Stimulated activated naive CD8-positive, alpha-beta T cell treated with anti-CD3 and anti-CD28 coated beads, Interleukin-15, Interleukin-2, amounts not matched to agents 100 ng/mL and 50 ng/mL, for 24 hours (primary cell): ENCODE data around the gene PGBD5.

Experiments
- H3K27ac Mint-ChIP-seq: one replicate; pipeline ENCODE4 v1.8.0; 2021; ENCODE audit warnings: mild to moderate bottlenecking, mixed read lengths
- H3K27me3 Mint-ChIP-seq: one replicate; pipeline ENCODE4 v1.8.0; 2021; ENCODE audit warnings: mixed read lengths
- H3K36me3 Mint-ChIP-seq: one replicate; pipeline ENCODE4 v1.8.0; 2021; ENCODE audit warnings: low read depth, mixed read lengths
- H3K4me1 Mint-ChIP-seq: one replicate; pipeline ENCODE4 v1.8.0; 2021; ENCODE audit warnings: low read depth, mixed read lengths
- H3K4me3 Mint-ChIP-seq: one replicate; pipeline ENCODE4 v1.8.0; 2021; ENCODE audit warnings: mild to moderate bottlenecking, mixed read lengths
- H3K9me3 Mint-ChIP-seq: one replicate; pipeline ENCODE4 v1.8.0; 2021; ENCODE audit warnings: mixed read lengths

PGBD5 gene

GRCh38 chr1:230295367-230295766 lies 130.8 kb downstream of the PGBD5 start:
- Mint-ChIP-seq H3K27ac (no peak overlapping the region), H3K4me1 (peaks cover 10% of the 10 kb centered on the region), H3K36me3 (no peaks in the 10 kb centered on the region), H3K27me3 (peaks cover 17% of the 10 kb centered on the region), H3K4me3 (no peak overlapping the region), H3K9me3 (no peaks in the 10 kb centered on the region)

GRCh38 chr1:230293390-230293700 lies 132.8 kb downstream of the PGBD5 start:
- Mint-ChIP-seq H3K36me3 (no peaks in the 10 kb centered on the region), H3K4me3 (no peak overlapping the region), H3K4me1 (peaks cover 10% of the 10 kb centered on the region), H3K27ac (no peak overlapping the region), H3K9me3 (no peaks in the 10 kb centered on the region), H3K27me3 (peaks cover 17% of the 10 kb centered on the region)

GRCh38 chr1:230292689-230293389 lies 133.3 kb downstream of the PGBD5 start:
- no peak overlapping the region for H3K4me3 Mint-ChIP-seq
- peaks cover 17% of the 10 kb centered on the region for H3K27me3 Mint-ChIP-seq
- H3K4me1 Mint-ChIP-seq = peaks cover 10% of the 10 kb centered on the region
- H3K36me3 Mint-ChIP-seq = no peaks in the 10 kb centered on the region
- H3K27ac Mint-ChIP-seq = no peak overlapping the region
- no peaks in the 10 kb centered on the region for H3K9me3 Mint-ChIP-seq

GRCh38 chr1:230291731-230292620 lies 134.2 kb downstream of the PGBD5 start:
- Mint-ChIP-seq H3K4me1 (peaks cover 10% of the 10 kb centered on the region), H3K36me3 (no peaks in the 10 kb centered on the region), H3K27me3 (peaks cover 17% of the 10 kb centered on the region), H3K4me3 (no peak overlapping the region), H3K9me3 (no peaks in the 10 kb centered on the region), H3K27ac (no peak overlapping the region)

GRCh38 chr1:230289350-230289644 lies 136.8 kb downstream of the PGBD5 start:
- peaks cover 4% of the 10 kb centered on the region for H3K36me3 Mint-ChIP-seq
- H3K27me3 Mint-ChIP-seq = peaks cover 12% of the 10 kb centered on the region
- H3K4me3 Mint-ChIP-seq = no peak overlapping the region
- H3K27ac Mint-ChIP-seq = no peak overlapping the region
- H3K9me3 Mint-ChIP-seq = no peaks in the 10 kb centered on the region
- peaks cover 10% of the 10 kb centered on the region for H3K4me1 Mint-ChIP-seq

GRCh38 chr1:230288641-230289349 lies 137.3 kb downstream of the PGBD5 start:
- Mint-ChIP-seq H3K27ac (no peak overlapping the region), H3K9me3 (no peaks in the 10 kb centered on the region), H3K4me1 (peaks cover 10% of the 10 kb centered on the region), H3K27me3 (peaks cover 12% of the 10 kb centered on the region), H3K36me3 (peaks cover 4% of the 10 kb centered on the region), H3K4me3 (no peak overlapping the region)

- peaks cover 10% of the 10 kb centered on the region for H3K27me3 Mint-ChIP-seq
- no peaks in the 10 kb centered on the region for H3K9me3 Mint-ChIP-seq
- no peak overlapping the region for H3K4me3 Mint-ChIP-seq
- no peak overlapping the region for H3K27ac Mint-ChIP-seq
- H3K4me1 Mint-ChIP-seq = peaks cover 10% of the 10 kb centered on the region
- peaks cover 4% of the 10 kb centered on the region for H3K36me3 Mint-ChIP-seq
Observed at GRCh38 chr1:230287674-230288315, 138.3 kb downstream of the PGBD5 start.

GRCh38 chr1:230286890-230287269 lies 139.3 kb downstream of the PGBD5 start:
- no peak overlapping the region for H3K4me3 Mint-ChIP-seq
- no peaks in the 10 kb centered on the region for H3K9me3 Mint-ChIP-seq
- peaks cover 10% of the 10 kb centered on the region for H3K4me1 Mint-ChIP-seq
- peaks cover 4% of the 10 kb centered on the region for H3K27me3 Mint-ChIP-seq
- H3K36me3 Mint-ChIP-seq = peaks cover 9% of the 10 kb centered on the region
- no peak overlapping the region for H3K27ac Mint-ChIP-seq

- Mint-ChIP-seq H3K27ac (no peak overlapping the region), H3K4me1 (peaks cover 12% of the 10 kb centered on the region), H3K9me3 (no peaks in the 10 kb centered on the region), H3K36me3 (peaks cover 12% of the 10 kb centered on the region), H3K4me3 (no peak overlapping the region), H3K27me3 (peaks cover under 1% of the 10 kb centered on the region)
Observed at GRCh38 chr1:230286166-230286889, 139.8 kb downstream of the PGBD5 start.

- no peaks in the 10 kb centered on the region for H3K9me3 Mint-ChIP-seq
- H3K36me3 Mint-ChIP-seq = peaks cover 12% of the 10 kb centered on the region
- H3K27me3 Mint-ChIP-seq = no peaks in the 10 kb centered on the region
- H3K4me1 Mint-ChIP-seq = peaks cover 11% of the 10 kb centered on the region
- H3K27ac Mint-ChIP-seq = no peak overlapping the region
- no peak overlapping the region for H3K4me3 Mint-ChIP-seq
Observed at GRCh38 chr1:230285351-230285750, 140.8 kb downstream of the PGBD5 start.

- H3K27ac Mint-ChIP-seq = no peak overlapping the region
Observed at GRCh38 chr1:230284891-230285290, 141.2 kb downstream of the PGBD5 start.

GRCh38 chr1:230283678-230284077 lies 142.5 kb downstream of the PGBD5 start:
- no peaks in the 10 kb centered on the region for H3K27me3 Mint-ChIP-seq
- H3K4me1 Mint-ChIP-seq = peaks cover 17% of the 10 kb centered on the region
- peaks cover 25% of the 10 kb centered on the region for H3K36me3 Mint-ChIP-seq
- H3K4me3 Mint-ChIP-seq = no peak overlapping the region
- no peaks in the 10 kb centered on the region for H3K9me3 Mint-ChIP-seq
- no peak overlapping the region for H3K27ac Mint-ChIP-seq

More at GRCh38 chr1:230284891-230285290, 141.2 kb downstream of the PGBD5 start:
- peaks cover 13% of the 10 kb centered on the region for H3K36me3 Mint-ChIP-seq
- no peak overlapping the region for H3K4me3 Mint-ChIP-seq
- no peaks in the 10 kb centered on the region for H3K9me3 Mint-ChIP-seq
- no peaks in the 10 kb centered on the region for H3K27me3 Mint-ChIP-seq
- peaks cover 11% of the 10 kb centered on the region for H3K4me1 Mint-ChIP-seq

- H3K4me3 Mint-ChIP-seq = no peak overlapping the region
- peaks cover 29% of the 10 kb centered on the region for H3K4me1 Mint-ChIP-seq
- no peak overlapping the region for H3K27ac Mint-ChIP-seq
- H3K36me3 Mint-ChIP-seq = peaks cover 37% of the 10 kb centered on the region
- no peaks in the 10 kb centered on the region for H3K27me3 Mint-ChIP-seq
- H3K9me3 Mint-ChIP-seq = no peaks in the 10 kb centered on the region
Observed at GRCh38 chr1:230282157-230282556, 144.0 kb downstream of the PGBD5 start.

GRCh38 chr1:230281556-230281955 lies 144.6 kb downstream of the PGBD5 start:
- Mint-ChIP-seq H3K27me3 (no peaks in the 10 kb centered on the region), H3K4me1 (peaks cover 35% of the 10 kb centered on the region), H3K27ac (no peak overlapping the region), H3K36me3 (peaks cover 40% of the 10 kb centered on the region), H3K9me3 (no peaks in the 10 kb centered on the region), H3K4me3 (no peak overlapping the region)
